GM12892 (cell line): ENCODE data around the gene ZNF787.
"Not testable (repeated sequence)": the region's sequence is repeated elsewhere in the genome, so short reads cannot be mapped to it uniquely, and the experiment has no call there.

Source experiments
- DNase-seq: peaks from one replicate; pipeline ENCODE4 v3.0.0; 2011; ENCODE audit not compliant: insufficient read length
- FAIRE-seq: peaks from 2 replicates; lab custom pipeline; 2011; peaks lifted over from hg19 to GRCh38; lab: Jason Lieb, UNC
- POLR2A ChIP-seq: IDR thresholded peaks from 2 replicates; pipeline ENCODE4 v1.6.1; 2011; ENCODE audit warnings: low read depth, low read length, control low read depth
- POLR2AphosphoS5 ChIP-seq: IDR thresholded peaks from 2 replicates; pipeline ENCODE4 v1.6.1; 2011; ENCODE audit warnings: low read depth, low read length, control low read depth
- TAF1 ChIP-seq: IDR thresholded peaks from 2 replicates; pipeline ENCODE4 v1.6.1; 2011; ENCODE audit warnings: low read depth, mild to moderate bottlenecking, control low read depth, low read length, borderline replicate concordance

The ZNF787 gene

DNA sequence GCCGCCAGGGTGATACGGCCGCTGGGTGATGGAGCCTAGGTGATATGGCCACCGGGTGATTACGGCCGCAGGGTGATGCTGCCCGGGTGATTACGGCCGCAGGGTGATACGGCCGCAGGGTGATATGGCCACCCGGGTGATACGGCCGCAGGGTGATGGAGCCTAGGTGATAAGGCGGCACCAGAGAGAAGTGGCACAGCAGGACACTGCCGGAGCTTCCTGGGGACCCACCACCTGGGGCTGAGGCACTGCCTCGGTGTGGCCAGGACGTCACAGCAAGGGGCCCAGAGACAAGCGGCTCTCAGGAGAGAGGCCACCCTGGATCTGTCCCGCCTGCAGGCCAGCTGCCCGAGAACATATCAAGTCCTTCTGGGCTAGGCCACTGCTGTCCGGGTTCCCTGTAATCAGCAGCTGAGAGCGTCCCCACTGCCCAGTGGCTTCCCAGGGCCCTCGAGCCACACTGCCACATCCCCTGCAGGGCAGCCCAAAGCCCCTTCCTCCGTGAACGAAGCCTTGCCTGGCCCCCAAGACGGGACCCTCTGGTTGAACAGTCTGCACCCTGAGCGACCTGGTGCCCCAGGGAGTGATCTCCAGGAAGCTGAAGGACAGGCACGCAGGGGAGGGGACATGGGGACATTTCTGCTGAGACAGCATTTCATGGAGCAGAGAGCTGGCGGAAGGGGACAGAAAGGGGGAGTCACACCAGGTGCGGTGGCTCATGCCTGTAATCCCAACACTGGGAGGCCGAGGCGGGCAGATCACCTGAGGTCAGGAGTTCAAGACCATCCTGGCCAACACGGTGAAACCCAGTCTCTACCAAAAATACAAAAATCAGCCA, 22.1 kb downstream of the ZNF787 start:
- FAIRE-seq (no peak), DNase-seq (no peak)
- TF ChIP-seq POLR2A, result no peak
- no peak for TF ChIP-seq TAF1
- no peak for TF ChIP-seq POLR2AphosphoS5

DNA sequence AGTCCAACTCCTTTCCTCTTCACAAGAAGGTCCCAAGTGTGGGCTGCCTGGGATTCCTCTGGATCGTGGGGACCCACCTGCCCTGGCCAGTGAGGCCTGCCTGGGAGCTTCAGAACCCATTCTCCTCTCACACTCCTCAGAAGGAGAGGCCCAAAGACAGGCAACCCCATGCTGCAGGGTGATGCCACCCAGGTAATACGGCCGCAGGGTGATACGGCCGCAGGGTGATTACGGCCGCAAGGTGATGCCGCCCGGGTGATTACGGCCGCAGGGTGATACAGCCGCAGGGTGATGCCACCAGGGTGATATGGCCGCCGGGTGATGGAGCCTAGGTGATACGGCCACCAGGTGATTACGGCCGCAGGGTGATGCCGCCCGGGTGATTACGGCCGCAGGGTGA, 22.9 kb downstream of the ZNF787 start:
- DNase-seq, FAIRE-seq: not testable (repeated sequence)

DNA sequence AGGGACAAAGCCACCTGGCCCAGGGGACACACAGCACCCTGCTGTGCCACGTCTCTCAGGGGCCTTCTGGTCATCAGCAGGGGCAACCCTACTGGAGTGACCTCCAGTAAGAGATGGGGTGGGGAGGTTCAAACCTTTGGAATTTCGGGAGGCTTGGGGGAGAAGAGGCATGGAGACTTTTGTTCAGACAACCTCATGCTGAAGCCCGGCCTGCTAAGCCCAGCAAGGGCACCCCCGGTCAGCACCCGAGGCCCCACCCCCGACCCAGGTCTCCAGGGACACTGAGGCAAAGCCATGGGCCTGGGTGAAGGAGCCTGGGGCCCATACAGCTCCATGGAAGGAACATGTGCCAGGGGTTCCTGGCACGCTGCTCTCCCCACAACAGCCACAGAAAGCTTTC, 23.3 kb downstream of the ZNF787 start:
- DNase-seq, result no peak
- TF ChIP-seq POLR2AphosphoS5, result no peak
- TF ChIP-seq TAF1, result no peak
- no peak for TF ChIP-seq POLR2A
- no peak for FAIRE-seq

DNA sequence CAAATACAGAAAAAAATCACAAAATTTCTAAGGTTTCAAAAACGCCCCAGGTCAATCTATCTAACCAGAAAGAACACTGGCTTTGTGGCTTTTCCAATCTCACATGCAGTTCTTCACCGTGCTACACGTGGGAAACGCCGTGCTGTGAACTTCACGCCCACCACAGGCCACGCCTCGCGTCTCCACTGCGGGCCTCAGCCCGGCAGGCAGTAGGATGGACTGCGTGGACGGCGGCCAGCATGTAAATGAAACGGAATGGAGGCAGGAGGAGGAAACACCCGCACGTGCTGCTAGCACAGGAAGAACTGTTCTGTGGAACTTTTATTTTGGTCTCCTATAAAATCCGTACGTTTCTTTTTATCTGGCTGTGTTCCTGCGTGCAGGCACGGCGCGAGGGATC, 23.8 kb downstream of the ZNF787 start:
- no peak for DNase-seq
- TF ChIP-seq TAF1, result no peak
- no peak for TF ChIP-seq POLR2A
- TF ChIP-seq POLR2AphosphoS5, result no peak
- FAIRE-seq, result no peak

DNA sequence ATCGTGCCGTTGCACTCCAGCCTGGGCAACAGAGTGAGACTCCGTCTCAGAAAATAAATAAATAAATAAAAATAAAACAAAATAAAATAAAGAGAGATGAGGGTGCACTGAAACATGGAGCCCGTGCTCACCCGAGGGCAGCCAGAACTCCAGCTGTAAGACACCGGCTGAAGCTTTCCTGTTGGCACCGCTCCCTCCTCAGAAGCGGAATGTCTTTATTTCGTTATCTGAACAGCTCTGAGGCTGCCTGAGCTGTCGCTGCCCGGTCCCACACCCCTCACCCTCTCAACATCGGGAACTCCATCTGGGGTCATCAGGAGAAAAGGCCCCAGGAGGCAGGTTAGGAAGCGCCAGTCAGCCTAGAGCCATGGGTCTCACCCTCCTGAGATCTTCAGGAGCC, 24.4 kb downstream of the ZNF787 start:
- DNase-seq (no peak), FAIRE-seq (no peak)

DNA sequence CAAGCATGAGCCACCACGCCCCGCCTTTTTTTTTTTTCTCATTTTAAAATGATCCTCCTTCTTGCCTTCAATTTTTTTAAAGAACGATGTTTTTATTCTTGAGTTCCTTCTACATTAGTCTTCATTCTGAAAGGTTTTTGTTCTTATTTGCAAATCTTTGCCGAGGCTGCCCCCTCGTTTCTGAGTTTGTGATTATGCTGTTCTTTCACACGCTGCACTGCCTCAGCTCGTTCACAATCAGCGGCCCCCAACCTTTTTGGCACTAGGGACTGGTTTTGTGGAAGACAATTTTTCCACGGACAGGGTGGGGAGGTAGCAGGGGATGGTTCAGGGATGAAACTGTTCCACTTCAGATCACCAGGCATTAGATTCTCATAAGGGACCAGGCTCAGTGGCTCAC, 26.6 kb downstream of the ZNF787 start:
- TF ChIP-seq POLR2A, result no peak
- TF ChIP-seq TAF1, result no peak
- no peak for TF ChIP-seq POLR2AphosphoS5
- no peak for FAIRE-seq
- no peak for DNase-seq

More for the DNA sequence above, 24.4 kb downstream of the ZNF787 start:
- TF ChIP-seq POLR2A (no peak), TAF1 (no peak), POLR2AphosphoS5 (no peak)

DNA sequence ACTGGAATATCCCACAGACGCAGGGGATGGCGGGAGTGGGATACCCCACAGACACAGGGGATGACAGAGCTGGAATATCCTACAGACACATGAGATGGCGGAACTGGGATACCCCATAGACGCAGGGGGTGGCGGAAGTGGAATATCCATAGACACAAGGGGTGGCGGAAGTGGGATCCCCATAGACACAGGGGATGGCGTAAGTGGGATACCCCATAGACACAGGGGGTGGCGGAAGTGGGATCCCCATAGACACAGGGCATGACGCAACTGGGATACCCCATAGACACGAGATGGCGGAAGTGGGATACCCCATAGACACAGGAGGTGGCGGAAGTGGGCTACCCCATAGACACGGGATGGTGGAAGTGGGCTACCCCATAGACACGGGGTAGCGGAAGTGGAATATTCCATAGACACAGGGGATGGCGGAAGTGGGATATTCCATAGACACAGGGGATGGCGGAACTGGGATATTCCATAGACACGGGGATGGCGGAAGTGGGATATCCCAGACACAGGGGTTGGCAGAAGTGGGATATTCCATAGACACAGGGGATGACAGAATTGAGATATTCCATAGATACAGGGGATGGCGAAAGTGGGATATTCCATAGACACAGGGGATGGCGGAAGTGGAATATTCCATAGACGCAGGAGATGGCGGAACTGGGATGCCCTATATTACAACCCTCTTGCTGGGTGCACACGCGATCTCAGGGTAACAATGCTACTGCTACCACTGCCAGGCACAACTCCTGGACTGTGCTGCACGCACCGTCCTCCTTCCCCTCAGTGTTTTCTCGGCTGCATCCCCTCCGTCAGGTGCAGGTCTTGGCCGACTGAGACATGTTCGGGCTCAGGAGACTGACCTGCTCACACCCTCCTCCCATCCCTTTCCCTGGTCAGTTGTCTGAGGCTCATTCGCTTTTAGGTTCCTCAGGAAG, 28.1 kb downstream of the ZNF787 start:
- DNase-seq (no peak), FAIRE-seq (no peak)
- TF ChIP-seq TAF1 (no peak), POLR2AphosphoS5 (peak; percentile 40; the same call in 1 of the 2 replicates), POLR2A (0 out of 2 replicates have a peak, but pooled peaks have one; percentile 17)

DNA sequence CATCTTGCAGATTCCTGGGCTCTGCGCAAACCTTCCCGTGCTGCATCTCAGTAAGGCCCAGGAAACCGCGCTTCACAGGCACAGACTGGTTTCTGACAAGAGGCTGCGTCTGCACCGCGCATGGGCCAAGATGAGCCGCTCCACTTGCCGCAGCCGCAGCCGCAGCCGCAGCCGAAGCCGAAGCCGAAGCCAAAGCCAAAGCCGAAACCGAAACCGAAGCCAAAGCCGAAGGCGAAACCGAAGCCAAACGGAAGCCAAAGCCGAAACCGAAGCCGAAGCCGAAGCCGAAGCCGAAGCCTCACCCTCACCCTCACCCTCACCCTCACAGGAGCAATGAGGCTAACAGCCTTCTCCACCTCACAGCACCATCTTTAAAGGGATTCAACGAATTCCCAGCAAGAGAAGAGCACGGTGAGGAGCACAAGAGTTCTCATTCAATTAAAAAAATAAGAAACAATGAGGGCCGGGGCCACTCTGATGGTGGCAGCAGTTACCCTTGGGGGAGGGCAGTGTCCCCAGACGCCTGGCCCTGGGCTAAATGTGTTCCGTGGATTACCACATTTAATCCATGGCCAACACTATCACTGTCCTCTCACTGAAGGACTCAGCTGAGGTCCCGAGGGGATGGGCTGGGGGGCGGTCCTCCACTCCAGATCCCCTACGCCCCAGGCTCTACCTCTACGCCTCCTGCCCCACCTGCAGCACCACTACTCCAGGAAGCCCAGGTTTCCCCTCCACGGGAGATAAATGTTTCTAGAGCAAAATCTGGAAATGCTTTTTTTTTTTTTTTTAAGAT, 29.1 kb downstream of the ZNF787 start:
- no peak for FAIRE-seq
- no peak for DNase-seq
- TF ChIP-seq TAF1, result no peak
- TF ChIP-seq POLR2AphosphoS5, result no peak
- TF ChIP-seq POLR2A, result no peak

DNA sequence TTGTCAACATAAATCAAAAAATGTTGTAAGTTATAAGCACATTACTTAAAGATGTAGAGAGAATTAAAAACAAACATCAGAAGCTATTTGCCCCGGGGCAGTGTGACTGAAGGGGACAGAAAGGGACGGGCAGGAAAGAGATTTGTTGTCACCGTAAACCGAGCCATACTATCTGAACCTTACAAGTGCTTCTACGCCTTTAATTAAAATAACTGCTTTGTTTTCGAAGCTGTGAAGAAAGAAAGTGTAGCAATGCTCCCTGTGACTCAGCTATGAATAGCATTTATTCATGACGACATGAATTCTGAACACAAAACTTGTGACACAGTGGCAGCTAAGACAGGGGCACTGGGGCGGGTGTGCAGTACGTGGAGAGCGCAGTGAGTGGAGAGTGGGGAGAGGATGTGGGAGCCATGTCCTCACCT, 30.0 kb downstream of the ZNF787 start:
- FAIRE-seq (no peak), DNase-seq (no peak)
- no peak for TF ChIP-seq TAF1
- no peak for TF ChIP-seq POLR2AphosphoS5
- TF ChIP-seq POLR2A, result no peak

DNA sequence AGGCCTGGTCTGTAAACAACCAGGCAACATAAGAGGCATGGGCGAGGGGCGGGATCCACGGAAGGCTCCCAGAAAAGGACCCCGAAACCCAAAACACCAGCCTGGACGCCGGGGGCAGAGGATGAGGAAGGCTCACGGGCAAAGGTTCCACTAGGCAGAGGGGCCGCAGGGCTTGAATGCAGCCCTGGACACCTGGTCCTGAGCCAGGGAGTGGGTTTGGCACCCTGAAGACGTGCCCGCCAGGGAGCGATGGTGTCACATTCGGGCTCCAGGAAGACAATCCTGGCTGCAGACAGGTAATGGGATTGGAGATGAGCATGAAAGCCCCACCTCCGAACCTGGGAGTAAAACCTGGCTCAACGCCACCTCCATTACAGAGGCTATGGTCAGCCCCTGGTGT, 31.8 kb downstream of the ZNF787 start:
- FAIRE-seq (no peak), DNase-seq (no peak)
- no peak for TF ChIP-seq POLR2AphosphoS5
- no peak for TF ChIP-seq TAF1
- no peak for TF ChIP-seq POLR2A
